Putamen (tissue), 1 donor: ENCODE data around the gene WDR43.

Experiments used
- DNase-seq: peaks from one replicate; pipeline ENCODE4 v3.0.0-alpha.2; 2016; ENCODE audit warnings: low spot score

WDR43 gene

DNA sequence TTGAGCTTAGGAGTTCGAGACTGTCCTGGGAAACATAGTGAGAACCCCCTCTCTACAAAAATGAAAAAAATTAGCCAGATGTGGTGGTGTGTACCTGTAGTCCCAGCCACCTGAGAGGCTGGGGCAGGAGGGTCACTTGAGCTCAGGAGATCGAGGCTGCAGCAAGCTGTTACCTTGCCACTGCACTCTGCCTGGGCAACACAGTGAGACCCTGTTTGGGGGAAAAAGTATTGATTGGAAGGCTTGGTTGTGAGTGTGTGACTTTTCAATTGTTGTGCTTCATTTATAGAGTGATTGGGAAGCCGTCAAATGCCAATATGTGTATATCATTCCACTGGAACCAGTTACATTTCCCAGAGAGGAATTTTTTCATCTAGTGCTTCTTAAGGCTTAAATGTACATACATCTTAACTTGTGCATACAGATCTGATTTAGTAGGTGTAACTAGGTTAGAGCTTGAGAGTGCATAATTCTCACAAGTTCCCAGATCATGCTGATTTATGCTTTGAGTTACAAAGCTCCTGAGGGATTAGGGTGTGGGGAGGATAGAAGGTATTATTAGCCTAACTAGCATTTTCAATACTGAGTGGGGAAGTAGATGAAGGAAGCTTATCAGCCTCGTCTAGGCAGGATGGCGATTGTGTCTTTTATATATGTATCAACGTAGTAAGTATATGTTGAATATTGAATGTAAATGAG, 15.3 kb downstream of the WDR43 start:
- peak; percentile 8 for DNase-seq

DNA sequence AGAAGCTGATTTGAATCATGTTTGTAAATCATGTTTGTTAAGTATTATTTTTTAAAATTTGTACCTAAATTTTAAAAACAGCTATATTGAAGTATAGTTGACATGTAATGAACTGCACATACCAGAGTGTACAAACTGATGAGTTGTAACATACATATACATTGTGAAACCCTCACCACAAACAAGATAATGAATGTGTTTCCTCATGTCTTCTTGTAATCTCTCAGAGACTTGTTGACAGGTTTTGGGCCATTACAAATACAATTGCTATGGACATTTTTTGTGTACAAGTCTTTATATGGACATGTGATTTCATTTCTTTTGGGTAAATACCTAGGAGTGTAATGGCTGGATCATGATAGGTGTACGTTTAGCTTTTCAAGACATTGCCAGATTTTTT, 21.5 kb downstream of the WDR43 start:
- no peak for DNase-seq

DNA sequence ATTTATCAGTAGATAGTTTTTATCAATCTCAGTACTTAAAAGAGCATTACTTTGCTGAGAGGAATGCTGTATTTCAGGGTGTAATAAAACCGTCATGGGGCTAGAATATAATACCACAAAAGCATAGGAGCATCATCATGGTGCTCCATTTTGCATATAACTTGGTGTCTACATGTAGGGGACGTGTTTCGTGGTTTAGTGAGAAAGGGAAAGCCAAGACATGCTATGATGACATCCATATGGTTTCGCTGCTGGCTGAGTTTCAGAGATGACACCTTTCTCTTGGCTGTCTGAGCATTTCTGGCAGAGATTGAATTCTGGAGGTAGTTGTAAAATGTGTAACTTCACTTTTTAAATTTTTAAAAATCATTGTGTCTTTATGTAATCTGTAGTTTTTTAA, 32.4 kb downstream of the WDR43 start:
- DNase-seq, result no peak

GRCh38 chr2:28927469-28927868, 33.0 kb downstream of the WDR43 start:
- DNase-seq, result no peak

DNA sequence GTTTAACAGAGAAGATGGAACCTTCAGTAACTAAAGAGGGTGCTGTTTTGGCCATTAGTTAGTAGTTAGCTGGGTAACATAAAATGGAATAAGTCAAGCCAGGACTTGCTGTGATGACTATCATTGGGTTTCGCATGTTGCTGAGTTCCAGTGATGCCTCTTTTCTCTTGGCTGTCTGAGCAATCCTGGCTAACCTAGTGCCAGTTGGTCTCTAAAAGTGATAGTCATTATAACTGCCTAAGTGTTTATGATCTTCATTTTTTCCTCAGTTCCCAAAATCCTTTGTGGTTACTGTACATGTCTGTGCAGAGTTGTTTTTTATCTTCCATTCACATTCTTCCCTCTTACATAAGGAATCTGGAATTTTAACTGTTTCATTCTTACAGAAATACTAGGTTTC, 33.4 kb downstream of the WDR43 start:
- no peak for DNase-seq

GRCh38 chr2:28929581-28929980, 35.1 kb downstream of the WDR43 start:
- no peak for DNase-seq

- no peak for DNase-seq
Observed at GRCh38 chr2:28930205-28930604, 35.7 kb downstream of the WDR43 start.

DNA sequence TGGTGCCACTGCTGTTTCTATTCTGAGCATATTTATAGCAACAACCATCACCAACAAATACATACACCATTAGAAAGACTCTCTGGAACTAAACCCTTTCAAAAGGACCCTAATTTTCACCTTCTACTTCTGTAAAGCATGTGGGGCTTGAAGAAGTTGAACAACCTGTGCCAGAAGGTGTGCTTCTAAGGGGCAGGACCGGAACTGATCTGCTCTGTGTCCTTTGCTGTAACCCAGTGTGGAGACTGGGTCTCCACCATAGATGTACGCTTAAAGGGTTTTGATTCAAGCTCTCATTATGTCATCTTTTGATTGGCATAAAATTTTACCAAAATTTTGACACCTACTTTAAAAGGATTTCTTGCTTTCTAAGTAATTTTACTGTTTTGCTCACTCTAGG, 40.3 kb downstream of the WDR43 start:
- DNase-seq, result no peak

- no peak for DNase-seq
Observed at GRCh38 chr2:28941008-28941407, 46.5 kb downstream of the WDR43 start.

DNA sequence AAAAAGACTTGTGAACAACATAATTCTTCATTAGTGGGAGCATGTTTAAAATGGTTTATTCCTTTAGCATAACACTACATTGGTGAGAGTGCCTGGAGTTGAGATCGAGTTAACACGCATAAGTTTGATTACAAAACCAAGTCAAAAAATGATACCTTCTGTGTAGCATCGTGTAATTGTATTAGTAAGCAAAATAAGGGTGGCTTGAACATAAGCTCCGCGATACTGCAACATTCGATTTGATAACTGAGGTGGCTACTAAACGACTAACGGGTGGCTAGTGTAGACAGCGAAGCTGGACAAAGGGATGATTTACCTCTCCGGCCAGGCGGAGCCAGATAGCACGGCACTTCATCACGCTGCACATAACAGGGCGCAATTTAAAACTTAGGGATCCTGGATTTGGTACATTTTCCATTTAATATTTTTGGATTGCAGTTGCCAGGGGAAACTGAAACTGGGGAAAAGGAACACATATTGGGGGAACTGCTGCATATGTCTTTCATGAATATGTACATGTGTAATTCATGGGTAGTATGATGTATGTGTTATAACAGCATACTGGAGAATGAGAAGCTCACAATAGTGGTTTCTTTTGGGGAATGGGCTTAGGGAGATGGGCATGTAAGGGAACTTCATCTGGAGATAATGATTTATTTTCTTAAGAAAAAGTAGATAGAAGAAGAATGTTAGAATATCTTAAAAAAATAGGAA, 50.2 kb downstream of the WDR43 start:
- no peak for DNase-seq

- DNase-seq, result no peak
Observed at GRCh38 chr2:28948160-28948559, 53.7 kb downstream of the WDR43 start.

- DNase-seq, result no peak
Observed at GRCh38 chr2:28949190-28949589, 54.7 kb downstream of the WDR43 start.

- DNase-seq, result no peak
Observed at GRCh38 chr2:28949617-28950305, 55.3 kb downstream of the WDR43 start.

GRCh38 chr2:28950941-28951630, 56.6 kb downstream of the WDR43 start:
- no peak for DNase-seq

DNA sequence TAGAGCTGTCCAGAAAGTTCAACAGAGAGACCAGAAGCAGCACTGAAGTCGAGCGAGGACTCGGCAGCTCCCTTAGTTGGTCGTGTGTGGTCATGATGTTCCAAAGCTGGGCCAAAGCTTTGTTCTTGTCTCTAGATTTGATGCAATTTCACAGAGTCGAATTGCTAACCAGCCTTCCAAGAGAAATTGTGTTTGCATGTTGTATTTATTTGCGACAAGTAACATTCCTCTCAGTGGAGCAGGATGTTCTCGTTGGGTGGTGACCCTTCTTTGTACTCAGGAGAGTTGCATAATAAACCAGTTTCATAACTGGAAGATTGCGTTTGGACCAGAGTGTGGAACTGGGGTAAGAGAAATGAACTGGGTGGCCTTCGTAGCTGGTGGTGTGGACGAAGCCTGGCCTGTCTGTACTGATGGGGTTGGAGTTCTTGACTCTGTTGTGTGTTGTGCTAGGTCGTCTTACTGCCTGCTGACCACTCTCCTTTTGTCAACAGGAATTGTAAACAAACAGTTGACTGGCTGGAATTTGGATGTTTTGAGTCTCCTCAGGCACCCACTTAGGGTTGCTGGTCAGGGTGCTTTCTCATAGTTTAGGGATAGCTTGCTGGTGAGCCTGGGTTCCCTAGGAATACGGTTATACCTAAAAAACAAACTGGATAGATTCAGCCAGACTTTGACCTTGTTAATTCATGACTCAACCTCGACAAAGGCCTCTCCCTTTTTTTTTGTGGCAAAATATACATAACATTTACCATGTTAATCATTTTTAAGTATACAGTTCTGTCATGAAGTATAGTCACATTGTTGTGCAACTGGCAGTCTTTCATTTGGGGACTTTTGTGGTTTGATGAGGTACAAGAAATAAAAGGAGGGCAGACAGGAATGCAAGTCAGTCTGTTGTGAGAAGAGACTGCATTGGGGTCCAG, 57.7 kb downstream of the WDR43 start:
- no peak for DNase-seq

DNA sequence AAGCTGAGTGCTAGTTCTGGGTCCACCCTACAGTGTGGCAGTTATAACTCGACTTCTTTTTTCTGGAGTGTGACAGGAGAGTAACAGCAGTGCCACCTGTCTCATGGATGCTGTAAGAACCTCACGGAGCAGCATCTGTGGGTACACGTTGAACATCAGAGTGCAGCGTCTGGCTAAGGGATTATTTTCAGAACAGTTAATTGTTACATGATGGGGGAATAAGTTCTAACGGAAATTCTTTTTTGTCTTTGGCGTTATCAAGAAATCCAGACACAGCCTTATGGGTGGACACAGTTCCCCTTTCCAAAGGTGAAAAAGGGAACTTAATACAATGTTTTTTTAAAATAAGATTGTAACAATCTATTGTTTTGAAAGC, 58.4 kb downstream of the WDR43 start:
- DNase-seq, result no peak

GRCh38 chr2:28955467-28955866, 61.0 kb downstream of the WDR43 start:
- no peak for DNase-seq

GRCh38 chr2:28956415-28956826, 62.0 kb downstream of the WDR43 start:
- DNase-seq, result peak; percentile 53

DNA sequence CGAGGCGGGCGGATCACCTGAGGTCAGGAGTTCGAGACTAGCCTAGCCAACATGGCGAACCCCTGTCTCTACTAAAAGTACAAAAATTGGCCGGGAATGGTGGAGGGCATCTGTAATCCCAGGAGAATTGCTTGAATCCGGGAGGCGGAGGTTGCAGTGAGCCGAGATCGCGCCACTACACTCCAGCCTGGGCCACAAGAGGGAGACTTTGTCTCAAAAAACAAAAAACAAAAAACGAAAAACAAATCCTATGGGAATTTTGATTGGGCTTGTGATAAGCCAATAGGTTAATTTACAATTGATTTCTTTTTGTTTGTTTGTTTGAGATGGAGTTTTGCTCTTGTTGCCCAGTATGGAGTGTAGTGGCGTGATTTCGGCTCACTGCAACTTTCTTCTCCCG, 62.4 kb downstream of the WDR43 start:
- DNase-seq, result no peak

DNA sequence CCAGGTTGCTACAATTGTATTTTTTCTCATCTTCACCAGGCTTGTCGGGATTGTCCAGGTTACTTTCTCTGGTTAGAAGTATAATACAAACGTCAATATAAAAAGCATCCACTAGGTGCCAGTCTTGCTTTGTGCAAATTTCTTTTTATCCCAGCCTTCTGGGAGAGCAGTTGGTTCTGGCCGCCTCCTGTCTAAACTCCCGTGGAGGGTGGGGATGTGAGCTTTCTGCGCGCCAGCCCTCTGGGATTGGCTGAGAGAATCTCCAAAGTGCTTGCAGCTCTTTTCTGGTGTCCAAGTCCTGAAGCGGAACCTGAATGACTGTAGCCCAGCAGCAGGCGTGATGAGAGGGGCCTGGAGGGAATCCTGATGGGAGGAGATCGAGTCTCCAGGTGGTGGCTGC, 64.2 kb downstream of the WDR43 start:
- DNase-seq, result peak; percentile 78

- no peak for DNase-seq
Observed at GRCh38 chr2:28960401-28960800, 65.9 kb downstream of the WDR43 start.

DNA sequence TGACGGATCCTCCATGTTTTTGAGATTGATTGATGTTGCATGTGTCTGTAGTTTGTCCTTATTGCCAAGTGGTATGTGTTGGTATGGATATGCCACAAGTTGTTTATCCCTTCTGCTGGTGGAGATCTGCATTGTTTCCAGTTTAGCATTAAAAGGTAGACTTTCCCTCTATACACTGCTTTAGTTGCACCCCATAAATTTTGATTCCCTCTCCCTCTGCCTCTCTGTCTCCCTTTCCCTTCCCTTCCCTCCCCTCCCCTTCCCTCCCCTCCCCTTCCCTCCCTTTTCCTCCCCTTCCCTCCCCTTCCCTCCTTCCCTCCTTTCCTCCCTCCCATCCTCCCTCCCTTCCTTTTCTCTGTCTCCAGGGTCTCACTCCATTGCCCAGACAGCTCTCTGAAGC, 68.0 kb downstream of the WDR43 start:
- no peak for DNase-seq
